Stomach (tissue), 4 donors: ENCODE data around the gene KATNB1.

Source experiments
- CTCF ChIP-seq, 7 experiments: fragments of 450-650 bp in 4 of 7; fragments of 200-600 bp in 3 of 7; sonication (generic) in 3 of 7; IDR thresholded peaks; one replicate each; pipeline ENCODE4 v1.5.1; 2016 to 2019; ENCODE audit warnings: antibody characterized with exemption in 7 of 7, control low read depth in 2 of 7, mild to moderate bottlenecking in 1 of 7
- POLR2A ChIP-seq, 4 donors: fragments of 450-650 bp; IDR thresholded peaks; one replicate each; pipeline ENCODE4 v1.6.1; 2016; ENCODE audit warnings: antibody characterized with exemption in 4 of 4, control low read depth in 2 of 4, mild to moderate bottlenecking in 1 of 4, moderate library complexity in 1 of 4

DNA sequence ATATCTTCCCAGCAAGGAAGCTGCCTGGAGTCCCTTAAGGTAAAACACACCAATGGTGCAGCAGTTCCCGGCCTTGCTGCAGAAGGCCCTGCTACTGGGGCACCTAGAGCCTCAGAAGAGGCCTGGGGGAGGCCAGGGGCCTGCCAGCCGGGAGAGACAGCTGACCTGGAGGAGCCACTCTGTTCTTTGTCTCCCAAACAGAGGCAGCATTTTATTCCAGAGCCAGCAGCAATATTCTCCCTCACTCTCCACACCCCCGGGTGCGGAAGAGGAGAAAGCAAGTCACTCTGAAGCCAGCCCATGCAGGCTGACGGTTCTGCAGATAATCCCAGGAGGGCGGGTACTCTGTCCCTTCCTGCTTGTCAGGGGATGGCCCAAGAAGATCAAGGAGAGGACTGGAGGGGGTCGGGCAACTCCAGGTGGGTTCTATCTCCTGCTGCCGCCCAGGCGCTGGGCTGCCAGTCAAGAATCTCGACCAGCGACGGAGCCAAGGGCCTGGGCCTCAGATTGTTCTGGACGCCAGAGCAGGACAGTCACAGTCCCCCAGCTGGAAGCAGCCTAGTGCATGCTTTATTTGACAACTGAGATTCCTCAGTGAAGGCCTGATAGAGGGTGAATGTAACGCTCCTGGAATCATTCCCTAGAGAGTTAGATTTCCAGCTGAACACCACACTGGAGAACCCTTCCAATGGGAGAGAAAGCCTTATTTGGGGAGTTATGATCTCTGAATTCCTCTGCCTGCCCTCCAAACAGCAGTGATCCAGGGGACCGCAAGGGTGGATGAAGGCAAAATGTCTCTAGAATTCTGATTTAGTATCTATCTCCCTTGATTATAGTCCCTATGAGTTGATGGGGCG is 67.8 kb downstream of the KATNB1 start:
- TF ChIP-seq CTCF (IDR thresholded peaks at IDR 0.05): no peak
- TF ChIP-seq POLR2A (IDR thresholded peaks at IDR 0.05): no peak
